ENCODE data around the gene AKAP5.

AKAP5 gene, protein sequence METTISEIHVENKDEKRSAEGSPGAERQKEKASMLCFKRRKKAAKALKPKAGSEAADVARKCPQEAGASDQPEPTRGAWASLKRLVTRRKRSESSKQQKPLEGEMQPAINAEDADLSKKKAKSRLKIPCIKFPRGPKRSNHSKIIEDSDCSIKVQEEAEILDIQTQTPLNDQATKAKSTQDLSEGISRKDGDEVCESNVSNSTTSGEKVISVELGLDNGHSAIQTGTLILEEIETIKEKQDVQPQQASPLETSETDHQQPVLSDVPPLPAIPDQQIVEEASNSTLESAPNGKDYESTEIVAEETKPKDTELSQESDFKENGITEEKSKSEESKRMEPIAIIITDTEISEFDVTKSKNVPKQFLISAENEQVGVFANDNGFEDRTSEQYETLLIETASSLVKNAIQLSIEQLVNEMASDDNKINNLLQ
- total RNA-seq: 11.1 to 81.9 (median 51.1) reads per million in 4 experiments

DNA sequence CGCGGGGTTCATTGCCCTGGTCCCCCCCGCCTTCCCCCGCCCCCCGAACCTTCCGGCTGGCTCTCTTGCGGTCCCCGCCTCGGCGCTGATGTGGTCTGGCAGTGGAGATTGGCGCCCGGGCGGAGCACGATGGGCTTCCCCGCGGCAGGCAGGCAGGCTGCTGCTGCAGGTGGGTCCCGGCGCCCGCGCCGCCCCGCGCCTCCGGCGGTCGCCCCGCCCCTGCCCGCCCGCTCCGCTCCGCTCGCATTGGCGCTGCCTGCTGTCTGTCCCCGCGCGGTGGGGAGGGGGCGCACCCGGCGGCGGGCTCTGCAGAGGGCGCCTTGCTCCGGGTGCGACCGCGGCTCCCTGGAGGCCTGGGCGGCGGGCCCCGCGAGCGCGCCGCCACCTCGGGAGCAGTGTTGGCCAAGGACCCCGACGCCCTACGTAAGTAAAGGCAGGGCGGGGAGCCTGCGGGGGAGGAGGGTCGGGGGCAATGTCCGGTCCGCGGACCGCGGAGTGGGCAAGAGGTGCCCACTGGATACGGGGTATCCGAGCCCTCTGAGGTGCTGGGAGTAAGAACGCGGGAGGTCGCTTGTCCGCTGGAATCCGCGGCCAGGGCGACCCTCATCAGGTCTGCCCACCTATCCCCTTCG lies at the start of gene AKAP5:
Gene AKAP5 (plus strand): TSS at position 309 of the 632 bp plus-strand sequence. CDS start 2,896 bp downstream, outside the sequence.
- DNase-seq: peak; percentile 47

DNA sequence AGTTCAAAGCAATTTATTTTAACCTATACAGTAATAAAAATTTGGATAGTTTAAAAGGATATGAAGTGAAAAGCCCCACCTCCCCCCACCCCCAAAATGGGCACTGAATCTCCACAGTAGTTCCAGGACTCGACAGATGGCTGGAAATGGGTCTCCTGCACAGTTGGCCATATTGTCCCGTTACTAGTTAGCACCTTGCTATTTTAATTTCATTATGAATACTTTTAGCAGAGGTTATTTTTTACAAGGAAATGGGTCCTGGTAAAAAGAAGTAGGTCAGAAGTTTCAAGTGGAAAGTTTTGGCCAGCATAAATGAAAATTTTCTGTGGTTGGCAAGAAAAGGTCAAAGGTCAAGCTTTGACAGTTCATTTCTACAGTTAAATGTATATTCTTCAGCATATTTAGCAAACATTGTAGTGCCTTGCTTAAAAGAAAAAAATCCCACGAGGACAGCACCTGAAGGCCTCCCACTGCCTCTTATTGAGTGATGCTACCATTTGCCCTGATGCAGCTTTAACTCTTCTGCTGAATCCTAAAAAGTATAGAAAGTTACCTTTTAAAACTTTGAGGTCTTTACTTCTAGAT lies 48.9 kb upstream of the AKAP5 start:
- no peak for DNase-seq

DNA sequence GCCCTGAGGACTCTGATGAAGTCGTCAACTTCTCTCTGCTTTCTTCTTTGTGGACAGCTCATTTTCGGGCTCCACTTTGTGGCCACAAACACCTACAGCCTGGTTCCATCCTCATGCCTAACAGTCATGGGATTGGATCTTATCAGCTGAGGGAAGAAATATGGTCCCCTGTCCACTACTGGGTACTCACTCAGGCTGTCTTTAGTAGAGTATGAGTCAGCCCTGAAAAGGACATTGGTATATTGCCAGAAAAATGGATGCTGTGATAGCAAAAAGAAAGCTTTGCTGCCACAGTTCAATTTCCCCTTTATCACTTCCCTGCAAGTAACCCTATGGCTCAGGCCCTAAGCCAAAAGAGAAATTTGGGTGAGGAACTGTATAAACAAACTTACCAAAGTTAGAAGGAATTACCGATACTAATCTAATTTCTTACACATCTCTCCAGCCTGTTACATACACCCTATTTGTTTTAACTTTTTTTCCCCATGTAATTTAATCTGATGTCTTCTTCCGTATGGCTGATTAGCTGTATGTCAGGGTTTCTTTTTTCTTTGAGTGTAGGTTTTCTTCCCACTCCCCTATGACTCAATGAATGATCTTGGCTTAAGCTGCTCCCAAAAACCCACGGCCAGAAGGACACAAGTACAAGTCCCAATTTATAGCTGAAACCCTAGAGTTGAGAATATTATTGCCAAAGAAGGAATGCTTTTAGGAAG lies 48.1 kb upstream of the AKAP5 start:
- no peak for DNase-seq

DNA sequence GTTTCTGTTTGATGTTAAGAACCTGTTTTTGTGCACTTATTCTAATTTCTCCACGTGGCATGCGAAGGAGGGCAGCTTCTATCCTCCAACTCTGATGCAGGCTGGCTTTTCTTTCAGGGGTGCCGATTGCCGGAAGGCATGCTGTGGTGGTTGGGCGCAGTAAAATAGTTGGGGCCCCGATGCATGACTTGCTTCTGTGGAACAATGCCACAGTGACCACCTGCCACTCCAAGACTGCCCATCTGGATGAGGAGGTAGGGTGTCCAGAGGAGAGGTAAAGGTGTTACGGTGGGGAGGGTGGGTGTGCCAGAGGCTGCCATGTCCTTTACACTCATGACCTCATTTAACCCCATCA lies 47.6 kb upstream of the AKAP5 start:
- DNase-seq: no peak

DNA sequence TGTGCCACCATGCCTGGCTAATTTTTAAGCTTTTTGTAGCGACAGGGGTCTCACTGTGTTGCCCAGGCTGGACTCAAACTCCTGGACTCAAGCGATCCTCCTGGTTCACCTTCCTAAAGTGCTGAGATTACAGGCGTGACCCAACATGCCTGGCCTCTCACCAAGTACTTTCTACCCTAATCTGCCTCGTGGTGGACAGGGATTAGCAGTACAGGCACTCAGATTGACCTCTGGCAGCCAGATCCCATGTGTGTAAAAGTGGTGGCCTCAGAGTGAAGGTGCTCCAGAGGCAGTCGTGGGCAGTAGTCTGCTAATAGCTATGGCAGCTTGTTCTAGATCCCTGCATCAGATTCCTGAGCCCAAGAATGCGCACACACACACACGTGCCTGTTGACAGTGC lies 46.3 kb upstream of the AKAP5 start:
- no peak for DNase-seq

DNA sequence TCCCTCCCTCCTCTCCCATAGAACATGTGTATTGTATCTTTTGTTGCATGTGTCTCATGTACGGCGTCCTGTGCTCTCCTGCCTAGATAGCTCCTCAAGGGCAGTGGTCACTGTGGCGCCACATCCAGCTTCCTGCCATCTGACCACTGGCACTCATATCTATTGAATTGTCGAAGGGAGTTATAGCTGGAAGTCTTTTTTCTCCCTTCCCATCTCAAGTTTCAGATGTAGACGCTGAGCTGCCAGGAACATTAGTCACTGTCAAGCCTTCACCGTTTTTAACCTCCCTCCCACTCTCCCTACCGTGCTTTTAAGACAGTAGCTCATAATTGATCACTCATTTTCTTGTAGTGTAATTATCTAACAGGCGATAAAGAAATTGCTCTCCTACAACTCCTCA lies 44.1 kb upstream of the AKAP5 start:
- DNase-seq: no peak

DNA sequence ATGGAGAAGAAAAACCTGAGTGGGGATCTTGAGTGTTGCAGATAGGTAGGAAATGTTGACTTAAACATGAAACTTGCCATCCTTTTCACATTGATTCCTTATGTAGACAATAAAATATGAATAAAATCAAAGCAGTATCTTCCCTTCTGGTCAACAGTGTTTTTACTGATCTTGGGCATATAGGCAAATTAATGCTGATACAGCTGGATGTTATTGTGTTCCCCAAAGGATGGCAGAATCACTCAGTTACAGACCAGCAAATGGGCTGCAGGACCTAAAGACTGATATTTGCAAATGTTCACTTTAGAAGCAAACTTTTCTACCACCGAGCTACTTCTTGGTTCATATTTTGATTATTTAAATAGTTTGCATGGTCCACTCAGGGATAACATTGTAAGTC lies 43.3 kb upstream of the AKAP5 start:
- no peak for DNase-seq

DNA sequence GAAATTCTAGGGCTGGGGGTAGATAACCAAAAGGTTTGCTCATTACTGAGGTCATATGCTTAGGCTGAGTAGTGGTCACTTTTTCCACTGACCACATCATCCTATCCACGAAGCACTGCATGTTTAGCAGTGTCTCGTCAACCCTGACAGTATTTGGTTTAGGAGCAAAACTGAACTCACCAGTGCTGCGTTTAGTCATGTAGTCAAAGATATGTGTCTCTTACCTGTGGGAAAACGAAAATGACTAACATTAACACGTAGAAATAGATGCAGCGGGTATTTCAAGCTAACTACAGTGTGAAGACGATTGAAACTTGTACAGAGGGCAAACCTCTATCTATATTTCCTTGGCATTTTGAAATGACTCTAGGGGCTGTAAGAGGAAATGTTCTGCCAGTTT lies 42.5 kb upstream of the AKAP5 start:
- no peak for DNase-seq

DNA sequence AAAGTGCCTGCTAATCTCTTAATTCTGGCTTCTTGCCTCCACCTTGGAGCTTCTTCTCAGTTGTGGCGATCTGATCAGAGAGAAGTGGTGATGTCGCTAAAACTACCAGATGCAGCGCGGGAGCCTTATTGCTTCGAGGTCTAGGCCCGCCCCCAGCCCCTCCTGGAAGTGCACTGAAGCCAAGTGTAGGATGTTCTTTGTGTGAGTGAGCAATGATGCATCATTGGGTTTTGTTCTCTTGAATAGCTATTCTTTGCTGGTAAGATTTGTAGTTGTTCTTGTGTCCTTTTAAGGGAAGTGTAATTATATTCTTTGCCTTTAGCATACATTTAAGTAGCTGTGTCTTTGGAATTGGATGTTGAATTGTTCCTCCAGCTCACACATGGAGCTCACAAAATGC lies 41.3 kb upstream of the AKAP5 start:
- no peak for DNase-seq

DNA sequence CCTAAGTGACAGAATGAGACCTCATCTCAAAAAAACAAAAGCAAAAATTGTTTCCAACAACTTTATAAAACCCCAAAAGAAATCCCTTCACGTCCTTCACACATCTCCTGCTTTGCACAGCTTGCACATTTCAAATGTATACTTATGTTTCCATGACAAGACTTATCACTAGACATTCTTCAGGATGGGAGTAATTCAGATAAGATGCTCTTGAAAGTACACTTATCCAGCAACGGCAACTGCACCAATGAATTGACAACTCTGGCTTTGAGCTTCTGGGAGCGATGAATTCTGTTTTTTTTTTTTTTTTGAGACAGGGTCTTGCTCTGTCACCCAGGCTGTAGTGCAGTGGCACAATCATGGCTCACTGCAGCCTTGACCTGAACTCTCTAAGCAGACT lies 30.8 kb upstream of the AKAP5 start:
- no peak for DNase-seq

DNA sequence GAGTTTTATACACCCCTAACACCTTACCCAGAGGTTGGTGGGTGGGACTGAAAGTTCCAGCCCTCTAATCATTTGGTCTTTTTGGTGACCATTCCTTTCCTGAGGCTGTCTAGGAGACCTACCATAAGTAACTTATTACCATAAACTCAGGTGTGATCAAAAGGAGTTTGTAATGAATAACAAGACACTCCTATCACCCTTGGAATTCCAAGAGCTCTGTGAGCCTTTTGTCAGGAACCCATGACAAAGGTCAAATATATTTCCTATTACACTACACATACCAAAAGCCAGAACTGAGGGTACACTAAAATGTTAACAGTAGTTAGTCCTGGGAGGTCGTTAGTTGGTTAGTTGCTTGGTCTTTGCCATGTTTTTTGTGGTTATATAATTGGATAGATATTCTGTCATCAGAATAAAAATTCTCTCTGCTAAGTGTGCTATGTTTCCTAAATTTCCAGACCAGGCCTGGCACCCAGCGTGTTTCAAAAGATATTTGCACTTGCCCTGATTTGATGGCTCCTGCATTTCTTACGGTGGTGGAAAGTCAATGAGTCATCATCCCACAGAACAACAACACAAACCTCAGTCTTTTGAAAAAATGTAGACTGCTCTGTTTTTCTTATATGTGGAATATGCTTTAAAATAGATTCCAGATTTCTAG lies 27.0 kb upstream of the AKAP5 start:
- DNase-seq: no peak

DNA sequence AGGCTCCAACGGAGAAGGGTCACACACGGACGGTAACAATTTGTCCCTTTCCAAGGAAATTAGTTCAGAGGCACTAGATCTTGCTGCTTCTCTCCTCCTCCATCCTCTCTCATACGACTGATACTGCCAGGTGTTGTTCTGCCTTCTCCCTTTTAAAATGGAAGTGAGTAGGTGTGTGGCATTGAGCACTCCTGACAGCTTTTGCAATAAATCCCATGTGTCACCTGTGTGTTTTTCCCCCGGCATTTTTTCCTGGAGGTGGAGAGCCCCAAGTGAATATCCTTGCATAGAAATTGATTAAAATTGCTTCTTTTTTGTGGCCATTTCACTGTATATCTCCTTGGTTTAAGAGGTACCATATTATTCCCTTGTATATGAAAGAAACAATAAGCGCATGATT lies 26.2 kb upstream of the AKAP5 start:
- no peak for DNase-seq

DNA sequence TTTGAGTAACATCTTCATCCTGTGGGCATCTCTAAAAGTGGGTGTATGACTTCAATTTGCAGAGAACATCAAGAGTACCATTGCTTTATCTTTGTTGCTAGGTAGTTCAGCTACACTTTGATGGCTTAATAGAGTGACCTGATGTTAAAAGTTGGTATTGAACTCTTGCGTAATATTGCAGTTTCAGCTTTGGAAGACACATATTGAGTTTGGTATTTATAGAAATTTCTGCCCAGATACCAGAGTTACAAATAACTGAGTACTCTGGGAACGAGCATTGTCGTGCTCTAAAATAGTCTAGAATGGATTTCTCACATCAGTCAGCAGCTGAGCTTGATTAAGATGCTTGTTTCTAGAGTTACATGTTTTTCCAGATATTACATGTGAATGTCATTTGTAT lies 24.8 kb upstream of the AKAP5 start:
- no peak for DNase-seq

DNA sequence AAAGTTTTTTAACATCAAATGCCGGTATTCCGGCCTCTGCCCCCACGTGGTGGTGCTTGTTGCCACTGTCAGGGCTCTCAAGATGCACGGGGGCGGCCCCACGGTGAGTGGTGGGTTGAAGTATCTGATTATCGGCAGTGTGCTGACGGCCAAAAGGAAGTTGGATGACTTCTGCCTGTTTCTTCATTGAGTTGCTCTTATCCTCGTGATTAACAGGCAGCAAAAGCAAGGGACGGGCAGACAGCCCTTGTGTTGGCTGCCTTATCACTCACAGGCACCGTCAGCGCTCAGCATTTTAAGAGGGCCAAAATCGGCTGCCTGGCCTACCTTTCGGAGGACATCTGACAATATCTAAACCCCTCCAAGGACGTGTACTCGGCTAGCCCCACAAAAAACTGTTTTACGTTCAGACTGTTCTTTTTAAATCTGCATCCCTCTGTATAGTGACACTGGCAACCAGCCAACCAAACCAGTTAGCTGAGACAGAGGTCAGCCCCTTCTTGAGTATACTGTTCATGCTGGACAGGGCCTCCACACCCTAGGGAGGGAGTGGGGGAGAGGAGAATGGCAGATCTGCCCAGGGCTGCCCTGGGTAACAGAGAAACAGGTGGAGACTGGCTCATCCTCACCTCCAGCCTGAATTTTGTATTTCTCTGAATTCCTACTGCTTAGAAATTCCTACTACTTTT lies 22.9 kb upstream of the AKAP5 start:
- DNase-seq: no peak

DNA sequence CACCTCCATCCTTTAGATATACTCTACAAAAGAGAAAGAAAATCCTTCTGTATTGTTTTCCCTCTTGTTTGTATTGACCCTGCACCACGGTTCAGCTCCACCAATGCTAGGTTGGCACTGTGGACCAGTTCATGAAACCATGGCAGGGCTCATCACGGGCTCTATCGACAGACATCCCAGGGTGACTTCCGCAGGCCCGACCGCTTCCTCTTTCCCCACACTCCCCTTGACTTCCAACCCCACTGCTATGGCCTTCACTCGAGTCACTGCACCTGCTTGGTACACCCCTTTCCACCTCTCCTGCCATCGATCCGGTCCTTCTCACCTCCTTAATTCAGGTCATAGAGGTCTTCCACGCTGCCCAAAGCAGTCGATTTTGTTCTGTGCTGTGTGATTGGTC lies 21.2 kb upstream of the AKAP5 start:
- DNase-seq: no peak

DNA sequence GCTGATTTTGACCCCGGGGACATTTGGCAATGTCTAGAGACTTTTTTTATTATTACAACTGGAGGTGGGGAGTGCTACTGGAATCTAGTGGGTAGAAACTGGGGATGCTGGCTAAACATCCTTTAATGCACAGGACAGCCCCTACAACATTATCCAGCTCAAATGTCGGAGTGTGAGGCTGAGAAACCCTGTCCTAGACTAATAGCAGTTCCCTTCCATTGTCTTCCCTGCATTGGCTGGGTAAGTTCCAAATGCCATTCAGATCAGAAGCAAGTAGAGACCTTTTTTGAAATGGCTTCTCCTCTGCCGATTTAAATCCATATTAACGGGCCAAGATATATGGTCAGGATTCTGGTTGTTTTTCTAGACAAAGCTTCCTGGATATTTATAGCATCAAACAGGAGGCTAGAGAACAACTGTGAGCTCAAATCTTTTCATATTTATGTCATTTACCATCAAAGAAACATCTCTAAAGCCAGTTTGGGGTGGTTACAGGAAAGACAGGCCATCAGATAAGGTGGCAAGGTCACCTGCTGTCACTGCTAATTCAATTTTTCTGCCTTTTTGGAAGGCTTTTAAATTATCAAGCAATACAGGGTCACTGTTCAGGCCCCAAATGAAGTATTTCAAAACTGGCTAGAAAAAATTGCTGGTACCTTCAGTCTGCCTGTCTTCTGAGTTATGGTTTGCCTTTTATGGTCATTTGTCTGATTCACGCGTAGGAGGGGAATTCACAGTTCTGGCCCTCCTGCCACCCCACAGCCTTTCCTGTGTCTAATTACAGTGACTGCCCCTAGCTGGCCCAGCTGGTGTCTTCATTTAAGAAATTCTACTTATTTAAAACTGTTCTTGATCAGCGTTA lies 20.1 kb upstream of the AKAP5 start:
- DNase-seq: no peak

DNA sequence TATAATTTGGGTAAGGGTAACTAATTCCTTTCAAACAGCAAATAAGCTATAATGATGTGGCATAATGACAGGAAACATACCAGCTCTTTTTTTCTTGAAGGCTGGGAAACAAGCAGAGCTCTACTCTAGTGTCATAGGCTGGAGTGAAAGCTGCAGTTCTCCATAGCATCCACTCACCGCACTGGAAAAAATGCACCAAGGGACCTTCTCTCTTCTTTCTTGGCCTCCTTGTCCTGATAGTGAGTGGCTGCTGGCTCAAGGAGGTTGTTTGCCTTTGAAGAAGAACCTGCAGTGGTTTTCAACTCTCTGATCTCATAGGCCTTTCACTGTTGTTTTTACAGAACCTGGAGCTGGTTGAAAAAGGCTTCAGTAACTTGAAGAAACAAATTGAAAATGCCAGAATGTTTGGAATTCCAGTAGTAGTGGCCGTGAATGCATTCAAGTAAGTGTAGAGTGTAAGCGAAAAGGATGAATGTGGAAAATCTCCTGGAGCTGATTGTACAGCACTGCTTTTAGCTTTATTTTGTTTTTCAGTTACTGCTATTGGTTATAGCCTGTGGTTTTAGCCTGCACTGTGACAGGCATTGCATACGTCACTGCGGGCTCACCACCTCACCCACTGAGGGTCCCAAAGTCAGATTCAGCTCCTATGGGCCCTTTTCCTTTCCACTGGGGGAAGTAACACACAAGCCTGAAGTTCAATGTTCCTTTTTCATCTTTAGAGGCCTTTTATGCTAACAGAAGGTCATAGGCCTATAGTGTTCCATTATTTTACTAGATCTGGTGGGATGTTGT lies 17.2 kb upstream of the AKAP5 start:
- DNase-seq: no peak

DNA sequence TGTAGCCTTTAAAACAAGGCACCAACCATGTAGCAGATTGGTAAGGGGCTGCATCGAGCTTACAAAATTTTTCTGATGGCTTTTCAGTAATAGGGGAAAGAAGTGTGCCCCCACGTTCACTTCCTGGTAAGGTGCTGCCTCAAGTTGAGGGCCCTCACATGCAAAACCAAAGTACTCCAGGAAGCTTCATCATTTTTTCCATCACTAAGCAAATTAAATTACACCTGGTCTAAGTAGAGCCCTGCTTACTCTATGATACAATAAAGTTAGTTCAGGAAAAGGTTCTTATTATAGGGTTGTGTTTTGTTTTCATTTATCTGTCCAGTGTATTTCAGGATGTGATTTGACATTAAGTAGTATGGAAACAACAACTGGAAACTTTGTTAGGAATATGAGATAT lies 15.0 kb upstream of the AKAP5 start:
- no peak for DNase-seq

DNA sequence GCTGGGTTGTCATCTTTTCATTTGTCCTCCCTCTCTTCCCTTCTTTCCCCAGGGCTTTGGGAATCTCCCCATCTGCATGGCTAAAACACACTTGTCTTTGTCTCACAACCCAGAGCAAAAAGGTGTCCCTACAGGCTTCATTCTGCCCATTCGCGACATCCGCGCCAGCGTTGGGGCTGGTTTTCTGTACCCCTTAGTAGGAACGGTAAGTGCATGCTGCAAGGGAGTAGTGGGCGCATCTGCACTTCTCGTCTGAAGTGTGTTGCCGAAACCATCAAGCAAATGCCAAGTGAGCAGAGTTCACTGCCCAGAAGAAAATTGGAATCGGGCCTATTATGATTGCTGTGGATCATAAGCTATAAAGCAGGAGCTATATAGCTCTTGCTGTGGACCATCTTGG lies 10.6 kb upstream of the AKAP5 start:
- DNase-seq: no peak

DNA sequence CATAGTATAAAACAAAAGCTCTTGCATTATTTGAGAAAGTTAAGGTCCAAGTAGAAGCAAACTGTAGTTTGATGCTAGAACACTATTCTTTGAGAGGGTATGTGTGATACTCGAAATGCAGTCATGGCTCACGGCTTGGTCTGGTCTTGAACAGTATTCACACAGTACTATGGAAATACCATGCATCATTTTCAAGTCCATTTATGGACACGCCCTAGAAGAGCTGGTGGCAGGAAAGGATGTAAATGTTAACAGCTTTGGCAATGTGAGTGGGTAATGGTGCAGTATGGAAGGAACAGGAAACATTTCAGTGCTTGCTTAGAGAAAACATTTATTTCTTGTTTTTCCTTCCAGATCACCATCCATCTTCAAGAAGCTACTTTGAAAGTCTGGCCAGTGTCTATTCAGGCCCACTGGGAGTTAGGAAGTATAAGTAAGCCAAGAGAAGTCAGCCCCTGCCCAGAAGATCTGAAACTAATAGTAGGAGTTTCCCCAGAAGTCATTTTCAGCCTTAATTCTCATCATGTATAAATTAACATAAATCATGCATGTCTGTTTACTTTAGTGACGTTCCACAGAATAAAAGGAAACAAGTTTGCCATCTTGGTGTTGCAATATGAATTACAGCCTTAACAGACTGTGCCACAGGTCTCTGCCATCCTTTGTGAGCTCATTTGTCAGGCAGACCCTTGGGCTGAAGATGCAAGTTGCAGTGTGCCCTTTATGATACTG lies 5.7 kb upstream of the AKAP5 start:
- DNase-seq: no peak

All from effector CD8-positive, alpha-beta T cell (primary cell).